Measurements from ENCODE around the gene SUN2.

- TF ChIP-seq, protein P1, sequence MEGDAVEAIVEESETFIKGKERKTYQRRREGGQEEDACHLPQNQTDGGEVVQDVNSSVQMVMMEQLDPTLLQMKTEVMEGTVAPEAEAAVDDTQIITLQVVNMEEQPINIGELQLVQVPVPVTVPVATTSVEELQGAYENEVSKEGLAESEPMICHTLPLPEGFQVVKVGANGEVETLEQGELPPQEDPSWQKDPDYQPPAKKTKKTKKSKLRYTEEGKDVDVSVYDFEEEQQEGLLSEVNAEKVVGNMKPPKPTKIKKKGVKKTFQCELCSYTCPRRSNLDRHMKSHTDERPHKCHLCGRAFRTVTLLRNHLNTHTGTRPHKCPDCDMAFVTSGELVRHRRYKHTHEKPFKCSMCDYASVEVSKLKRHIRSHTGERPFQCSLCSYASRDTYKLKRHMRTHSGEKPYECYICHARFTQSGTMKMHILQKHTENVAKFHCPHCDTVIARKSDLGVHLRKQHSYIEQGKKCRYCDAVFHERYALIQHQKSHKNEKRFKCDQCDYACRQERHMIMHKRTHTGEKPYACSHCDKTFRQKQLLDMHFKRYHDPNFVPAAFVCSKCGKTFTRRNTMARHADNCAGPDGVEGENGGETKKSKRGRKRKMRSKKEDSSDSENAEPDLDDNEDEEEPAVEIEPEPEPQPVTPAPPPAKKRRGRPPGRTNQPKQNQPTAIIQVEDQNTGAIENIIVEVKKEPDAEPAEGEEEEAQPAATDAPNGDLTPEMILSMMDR (IDR thresholded peaks at IDR 0.05; ENCODE audit: low read depth, low read length), result no peak
- TF ChIP-seq EZH2phosphoT487 (IDR thresholded peaks at IDR 0.05; ENCODE audit: low read depth), result no peak
Measured at GRCh38 chr22:38700270-38700788, 55.5 kb downstream of the SUN2 start.
